Mammary epithelial cell (primary cell): ENCODE results near the gene TRIM42.

Experiments
- CTCF ChIP-seq, 2 donors: IDR thresholded peaks in 1 of 2; conservative IDR thresholded peaks in 1 of 2; 2 replicates each; pipeline ENCODE4 v1.5.1; 2011 to 2012; ENCODE audit warnings: inconsistent platforms in 2 of 2, low read length in 2 of 2, mild to moderate bottlenecking in 2 of 2, control low read depth in 1 of 2, low read depth in 1 of 2; ENCODE audit not compliant: insufficient read depth in 1 of 2; ENCODE audit errors: extremely low read depth in 1 of 2
- EZH2 ChIP-seq: IDR thresholded peaks from 2 replicates; pipeline ENCODE4 v1.6.1; 2012; ENCODE audit warnings: low read length, inconsistent platforms, borderline replicate concordance

- no peak for TF ChIP-seq CTCF (conservative IDR thresholded peaks at IDR 0.05 in 1 of 2, IDR thresholded peaks at IDR 0.05 in 1 of 2; ENCODE audit: extremely low read depth in 1 of 2, insufficient read depth in 1 of 2, low read depth in 1 of 2, low read length in 2 of 2)
- no peak for TF ChIP-seq EZH2
These were observed 53.7 kb downstream of the TRIM42 start for GRCh38 chr3:140731440-140732119.
